ENCODE data around the gene ATRX.

ATRX gene

GRCh38 chrX:77785486-77786364 is at the start of gene ATRX:
TSS of gene ATRX (minus strand) at chrX:77786216. CDS start at chrX:77786001, 215 bp downstream.
- H3K36me3 ChIP-seq (ENCODE audit: control insufficient read depth in 2 of 2, insufficient read depth in 1 of 2, low read length in 2 of 2), result no peaks in the 10 kb centered on the region; a peak in 1 of 3 replicates
- POLR2A ChIA-PET, result interaction anchor here (1.0 kb wide), 1 partner anchor 113 kb away, joined by 4 read pairs; the partner anchor contains the start of gene COX7B
- H3K4me3 ChIP-seq (ENCODE audit: low read depth, low read length), result peak within 1 kb of the TSS; percentile 53
- H3K4me1 ChIP-seq (ENCODE audit: control insufficient read depth, insufficient read depth, low read length), result no peaks in the 10 kb centered on the region
- H3K27ac ChIP-seq (ENCODE audit: extremely low read depth, low read depth, low read length), result peak within 1 kb of the TSS; percentile 99
- no peaks in the 10 kb centered on the region; the same call in 1 of the 2 replicates for H3K9me3 ChIP-seq (ENCODE audit: control insufficient read depth, insufficient read depth, low read depth, low read length)
- CTCF ChIA-PET, result no interaction called here
- TF ChIP-seq KLF17 (tag by site-specific recombination; IDR thresholded peaks at IDR 0.05), result 0 out of 2 replicates have a peak, but pooled peaks have one; percentile 30
- TF ChIP-seq REST (tag by site-specific recombination; IDR thresholded peaks at IDR 0.05), result no peak
- peak; percentile 26 for TF ChIP-seq ZBTB26 (tag by site-specific recombination; optimal IDR thresholded peaks at IDR 0.05)
- TF ChIP-seq GLIS2 (tag by site-specific recombination; IDR thresholded peaks at IDR 0.05), result peak; percentile 86
- no peak for TF ChIP-seq ZNF48 (tag by site-specific recombination; IDR thresholded peaks at IDR 0.05)
- TF ChIP-seq KLF8 (tag by site-specific recombination; IDR thresholded peaks at IDR 0.05), result peak; percentile 13; the same call in 1 of the 2 replicates
- TF ChIP-seq YY2 (tag by site-specific recombination; IDR thresholded peaks at IDR 0.05), result peak; percentile 63; the same call in 1 of the 2 replicates
- peak; percentile 70 for TF ChIP-seq SP2 (tag by site-specific recombination; IDR thresholded peaks at IDR 0.05)
- TF ChIP-seq CTCF (tag by site-specific recombination; IDR thresholded peaks at IDR 0.05), result 0 out of 2 replicates have a peak, but pooled peaks have one; percentile 19
- TF ChIP-seq KLF9 (tag by site-specific recombination; IDR thresholded peaks at IDR 0.05; ENCODE audit: low read depth), result peak; percentile 24; the same call in 1 of the 2 replicates
- TF ChIP-seq ZNF692 (tag by site-specific recombination; IDR thresholded peaks at IDR 0.05), result peak; percentile 79
- no peak; the same call in 1 of the 2 replicates for TF ChIP-seq ATF2 (tag by site-specific recombination; IDR thresholded peaks at IDR 0.05; ENCODE audit: low read depth)
- TF ChIP-seq PATZ1 (tag by site-specific recombination; IDR thresholded peaks at IDR 0.05), result peak; percentile 85
- TF ChIP-seq KLF16 (tag by site-specific recombination; IDR thresholded peaks at IDR 0.05), result peak; percentile 58
- TF ChIP-seq PRDM10 (tag by site-specific recombination; IDR thresholded peaks at IDR 0.05), result peak; percentile 93
- 0 out of 2 replicates have a peak, but pooled peaks have one; percentile 15 for TF ChIP-seq ZNF843 (tag by site-specific recombination; IDR thresholded peaks at IDR 0.05)
- TF ChIP-seq ZNF677 (tag by site-specific recombination; IDR thresholded peaks at IDR 0.05), result no peak
- TF ChIP-seq ZBTB8A (tag by site-specific recombination; IDR thresholded peaks at IDR 0.05), result 0 out of 2 replicates have a peak, but pooled peaks have one; percentile 26
